CD4-positive, alpha-beta T cell treated with Interleukin-1 beta for 1 hour (primary cell): ENCODE data around the gene MTX1.
"Not testable (repeated sequence)": the region's sequence is repeated elsewhere in the genome, so short reads cannot be mapped to it uniquely, and the experiment has no call there.

Experiments
- DNase-seq, 2 donors: peaks; one replicate each; pipeline ENCODE4 v3.0.0-alpha.2; 2020 to 2022

The MTX1 gene

DNA sequence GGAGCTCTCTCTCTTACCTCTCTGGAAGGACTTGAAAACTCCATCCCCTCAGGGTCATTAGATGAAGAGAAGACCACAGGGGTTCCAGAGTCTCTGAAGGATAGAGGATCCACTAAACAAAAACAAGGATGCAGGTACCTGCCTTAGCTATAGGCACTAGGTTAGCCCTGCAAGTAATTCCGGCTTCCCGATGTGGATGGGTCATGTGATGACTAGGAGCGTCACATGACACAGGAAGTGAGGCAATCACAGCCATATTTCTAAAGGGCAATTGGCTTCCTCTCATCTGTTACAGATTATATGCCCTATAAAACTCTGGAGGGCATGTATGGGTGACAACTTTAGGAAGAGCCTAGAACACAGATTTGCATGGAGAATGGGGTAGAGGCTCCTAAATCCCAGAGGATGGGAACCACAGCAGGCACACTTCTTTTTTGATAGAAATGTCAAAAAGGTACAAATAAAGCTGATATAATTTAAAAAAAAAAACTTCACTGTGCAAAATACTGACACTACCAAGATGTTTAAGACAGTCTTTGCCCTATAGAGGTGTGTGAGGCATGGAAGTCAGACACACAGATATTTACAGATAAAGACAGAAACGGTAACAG, 32.7 kb downstream of the MTX1 start:
- peak; percentile 73 to 81 for DNase-seq

DNA sequence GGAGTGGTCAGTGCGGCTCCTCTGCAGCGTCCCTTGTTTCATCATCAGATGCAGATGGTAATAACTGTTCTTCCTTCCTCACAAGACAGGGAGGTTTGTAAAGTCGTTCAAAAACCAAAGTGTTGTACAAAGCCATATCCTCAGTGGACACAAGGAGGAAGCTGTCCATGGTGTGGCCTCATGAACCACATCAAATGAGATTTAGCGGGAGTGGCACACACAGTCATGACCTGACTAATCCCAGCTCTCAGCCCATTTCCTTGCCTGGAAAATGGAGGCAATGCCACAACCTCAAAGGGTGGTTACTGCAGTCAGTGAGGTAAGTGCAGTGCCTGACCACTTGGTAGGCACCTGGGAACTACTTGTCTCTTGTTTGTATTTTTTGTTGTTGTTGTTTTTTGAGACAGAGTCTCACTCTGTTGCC, 33.4 kb downstream of the MTX1 start:
- DNase-seq = peak in 1 of 2 donors; percentile 40

DNA sequence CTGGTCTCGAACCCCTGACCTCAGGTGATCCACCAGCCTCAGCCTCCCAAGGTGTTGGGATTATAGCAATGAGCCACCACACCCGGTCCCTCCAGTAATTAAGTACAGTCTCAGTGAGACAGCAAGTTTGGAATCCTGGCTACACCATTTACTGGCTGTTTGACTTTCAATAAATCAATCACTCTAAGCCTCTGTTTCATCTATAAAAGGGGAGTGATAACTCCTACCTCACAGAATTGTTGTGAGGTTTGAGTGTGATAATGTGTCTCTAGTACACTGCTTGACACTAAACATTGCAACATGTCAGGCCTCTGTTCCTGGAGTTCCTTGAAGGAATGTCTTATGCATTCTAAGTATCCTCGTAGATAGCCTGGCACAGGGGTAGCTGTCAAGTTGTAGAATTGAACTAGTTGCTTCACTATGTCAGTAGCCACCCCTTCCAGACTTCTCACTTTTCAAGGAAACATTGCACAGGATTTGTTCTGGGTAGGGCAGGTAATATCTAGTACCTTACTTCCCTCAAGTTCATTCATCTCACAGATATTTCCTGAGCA, 34.4 kb downstream of the MTX1 start:
- DNase-seq = no peak

DNA sequence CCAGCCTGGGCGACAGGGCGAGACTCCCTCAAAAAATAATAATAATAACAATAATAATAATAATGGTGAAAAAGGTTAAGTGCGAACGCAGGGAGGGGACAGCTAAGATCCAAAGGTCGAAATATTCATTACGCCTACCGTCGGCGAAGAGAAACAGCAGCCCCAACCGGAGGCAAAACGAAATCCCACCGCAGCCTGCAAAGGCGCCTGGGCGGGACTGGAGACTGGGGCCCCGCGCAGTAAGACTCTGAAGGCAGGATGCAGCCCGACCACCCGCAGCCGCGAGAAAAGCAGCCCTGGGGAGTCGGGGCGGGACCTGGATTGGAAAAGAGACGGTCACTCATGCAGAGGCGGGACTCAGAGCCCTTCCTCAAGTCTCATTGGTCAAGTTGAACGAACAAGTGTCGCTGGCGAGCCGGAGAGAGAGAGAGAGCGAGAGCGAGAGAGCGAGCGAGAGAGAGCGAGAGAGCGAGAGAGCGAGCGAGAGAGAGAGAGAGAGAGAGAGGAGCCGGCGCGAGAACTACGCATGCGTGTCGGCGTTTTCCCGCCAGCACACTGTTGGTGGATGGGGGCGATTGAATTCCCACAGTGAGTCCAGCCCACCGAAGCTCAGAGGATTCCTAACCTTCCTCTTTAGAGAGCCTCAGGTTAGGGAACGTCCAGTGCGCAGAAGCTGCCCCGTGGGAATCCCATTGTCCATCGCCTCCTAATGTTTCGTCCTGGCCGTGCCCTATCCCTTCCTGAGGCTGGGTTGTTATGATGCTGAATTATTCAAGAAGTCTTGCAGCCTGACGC, 36.1 kb downstream of the MTX1 start:
- DNase-seq = peak; percentile 96 to 97

DNA sequence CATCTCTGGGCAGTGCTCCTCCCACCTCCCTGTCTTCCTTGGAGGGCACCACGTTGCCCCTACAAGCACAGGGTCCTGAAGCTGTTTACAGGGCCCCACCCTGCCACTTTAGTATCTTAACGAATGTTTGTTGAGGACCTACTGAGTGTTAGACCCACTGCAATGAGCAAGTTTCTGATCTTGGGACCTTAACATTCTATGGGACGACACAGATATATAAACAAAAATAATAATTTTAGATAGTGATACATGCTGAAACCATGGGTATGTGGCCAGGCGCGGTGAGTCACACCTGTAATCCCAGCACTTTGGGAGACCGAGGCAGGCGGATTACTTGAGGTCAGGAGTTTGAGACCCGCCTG, 36.6 kb downstream of the MTX1 start:
- peak in 1 of 2 donors; percentile 21 for DNase-seq

DNA sequence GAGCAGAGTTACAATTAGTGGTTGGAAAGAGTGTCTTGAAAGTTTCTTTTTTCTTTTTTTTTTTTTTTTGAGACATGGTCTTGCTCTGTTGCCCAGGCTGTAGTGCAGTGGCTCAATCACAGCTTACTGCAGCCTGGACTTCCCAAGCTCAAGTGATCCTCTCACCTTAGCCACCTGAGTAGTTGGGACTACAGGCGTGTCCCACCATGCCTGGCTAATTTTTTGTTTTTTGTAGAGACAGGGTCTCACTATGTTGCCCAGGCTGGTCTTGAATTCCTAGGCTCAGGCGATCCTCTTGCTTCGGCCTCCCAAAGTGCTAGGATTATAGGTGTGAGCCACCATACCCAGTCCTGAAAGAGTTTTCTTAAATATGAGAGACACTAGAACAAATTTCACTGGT, 38.3 kb downstream of the MTX1 start:
- not testable (repeated sequence) for DNase-seq

DNA sequence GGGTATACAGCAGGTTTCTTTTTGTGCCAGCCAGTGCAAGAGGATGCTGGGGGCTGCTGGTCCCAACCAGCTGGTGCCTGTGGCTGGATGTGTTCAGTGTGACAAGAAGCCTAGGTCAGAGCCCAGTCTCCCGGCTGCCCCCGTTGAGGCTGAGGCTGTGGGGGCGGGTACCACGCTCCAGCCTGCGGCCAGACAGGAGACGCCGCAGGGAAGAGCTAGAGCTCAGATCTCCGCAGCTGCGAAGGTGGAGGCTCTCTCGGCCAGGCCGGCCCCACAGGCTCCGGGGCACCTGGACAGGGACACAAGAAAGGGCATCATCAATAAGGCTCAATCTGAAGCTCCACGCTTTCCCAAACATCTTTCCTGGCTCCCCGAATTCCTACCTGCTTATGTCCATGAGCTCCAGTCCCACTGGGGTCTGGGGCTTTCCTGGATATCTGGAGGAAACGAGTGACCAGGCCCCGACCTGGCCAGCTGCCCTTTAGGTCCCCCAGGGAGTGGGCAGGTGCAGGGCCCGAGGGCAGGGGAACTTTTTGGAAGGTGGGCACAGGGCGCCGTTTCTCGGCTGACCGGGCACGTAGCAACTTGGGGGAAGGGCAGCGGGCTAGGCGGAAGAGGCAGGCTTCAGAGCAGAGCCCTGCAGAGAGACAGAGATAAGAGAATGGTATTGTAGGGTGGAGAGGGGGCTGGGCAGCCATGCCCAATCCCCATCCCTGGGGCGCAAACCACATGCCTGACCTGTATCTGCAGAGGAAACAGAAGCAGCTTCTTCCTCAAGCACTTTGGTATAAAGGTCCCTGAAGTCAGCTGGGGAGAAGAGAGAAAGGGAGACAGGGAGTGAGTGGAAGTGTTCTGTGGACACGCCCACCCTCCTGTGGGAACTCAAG, 39.4 kb downstream of the MTX1 start:
- DNase-seq = no peak

DNA sequence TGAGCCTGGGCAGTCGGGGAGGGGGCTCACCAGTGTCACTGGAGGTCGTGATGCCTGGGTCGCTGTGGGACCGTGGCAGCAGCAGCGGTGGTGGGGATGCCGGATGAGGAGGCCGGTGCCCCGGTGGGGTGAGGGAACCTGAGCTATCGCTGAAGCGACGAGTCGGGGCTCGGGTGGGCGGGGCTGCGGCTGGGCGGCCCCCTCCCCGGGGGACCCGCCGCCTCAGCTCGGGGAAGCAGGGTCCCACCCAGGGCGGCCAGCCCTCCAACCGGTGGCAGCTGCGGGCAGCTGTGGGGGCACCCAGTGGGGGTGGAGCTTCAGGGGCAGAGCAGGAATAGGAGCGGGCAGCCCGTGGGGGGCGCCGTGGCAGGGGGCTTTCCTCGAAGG, 41.7 kb downstream of the MTX1 start:
- DNase-seq = no peak

DNA sequence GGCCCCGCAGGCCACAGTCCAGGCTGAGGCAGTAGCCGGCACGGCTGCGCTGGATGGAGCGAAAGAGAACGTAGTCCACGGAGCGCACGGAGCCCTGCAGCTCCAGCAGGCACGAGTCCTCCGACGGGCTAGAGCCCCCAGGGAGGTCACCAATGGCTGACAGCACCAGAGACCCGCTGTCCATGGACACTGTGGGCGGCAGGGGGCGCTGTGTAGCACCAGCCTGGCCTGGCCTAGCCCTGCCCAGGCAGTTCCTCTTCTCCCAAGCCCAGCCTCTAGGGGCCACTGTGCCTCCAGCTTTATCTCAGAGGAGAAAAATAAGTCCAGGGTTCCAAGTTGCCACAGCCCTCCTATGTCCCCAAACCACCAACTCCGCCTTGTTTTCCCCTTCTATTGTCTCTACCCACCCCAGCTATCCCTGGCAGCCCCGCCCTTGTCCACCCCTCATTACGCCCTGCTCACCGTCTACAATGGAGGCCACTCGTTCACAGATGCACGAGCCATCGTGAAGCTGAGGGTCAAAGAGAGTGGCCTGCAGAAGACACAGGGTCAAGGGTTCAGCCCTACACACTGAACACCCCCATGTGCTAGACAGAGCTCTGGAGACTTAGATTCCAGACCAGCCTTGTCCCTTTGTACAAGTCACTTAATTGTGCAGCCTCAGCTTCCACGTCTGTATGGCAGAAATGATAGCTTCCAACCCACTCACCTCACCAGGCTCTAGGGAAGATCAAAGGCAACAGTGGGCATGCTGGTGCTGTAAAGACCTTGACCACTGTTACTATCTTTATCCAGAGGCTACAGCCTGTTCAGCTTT, 42.3 kb downstream of the MTX1 start:
- DNase-seq = peak; percentile 94 to 95

DNA sequence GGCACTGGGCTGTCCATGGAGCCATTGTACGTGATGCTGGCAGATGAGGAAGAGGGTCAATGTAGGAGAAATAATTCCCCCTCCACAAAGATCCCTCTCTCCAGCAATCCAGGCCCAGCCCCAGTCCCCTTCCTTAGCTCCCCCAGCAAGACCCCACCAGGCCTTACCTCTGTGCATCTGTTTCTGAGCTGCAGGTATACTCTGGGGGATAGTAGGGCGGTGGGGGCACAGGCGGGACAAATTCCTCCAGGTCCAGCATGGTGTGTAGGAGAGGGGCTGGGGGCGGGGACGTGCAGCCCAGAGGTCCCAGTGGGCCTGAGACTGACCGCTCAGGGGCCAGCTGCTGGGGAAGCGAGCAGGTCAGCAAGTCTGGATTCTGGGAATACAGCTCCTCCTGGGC, 43.1 kb downstream of the MTX1 start:
- no peak for DNase-seq

DNA sequence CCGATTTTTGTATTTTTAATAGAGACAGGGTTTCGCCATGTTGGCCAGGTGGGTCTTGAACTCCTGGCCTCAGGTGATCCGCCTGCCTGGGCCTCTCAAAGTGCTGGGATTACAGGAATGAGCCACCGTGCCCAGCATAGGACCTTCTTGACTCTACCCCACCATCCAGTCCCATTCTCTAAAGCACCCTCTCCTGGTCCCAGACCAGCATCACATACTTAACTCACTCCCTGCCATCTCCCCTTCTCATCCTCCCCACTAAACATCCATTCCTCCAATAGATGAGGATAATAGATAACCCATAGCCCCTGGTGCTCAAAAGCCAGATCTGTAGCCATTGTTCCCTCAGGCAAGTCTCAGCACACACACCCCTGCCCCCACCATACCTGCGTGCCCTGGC, 44.7 kb downstream of the MTX1 start:
- DNase-seq = no peak

DNA sequence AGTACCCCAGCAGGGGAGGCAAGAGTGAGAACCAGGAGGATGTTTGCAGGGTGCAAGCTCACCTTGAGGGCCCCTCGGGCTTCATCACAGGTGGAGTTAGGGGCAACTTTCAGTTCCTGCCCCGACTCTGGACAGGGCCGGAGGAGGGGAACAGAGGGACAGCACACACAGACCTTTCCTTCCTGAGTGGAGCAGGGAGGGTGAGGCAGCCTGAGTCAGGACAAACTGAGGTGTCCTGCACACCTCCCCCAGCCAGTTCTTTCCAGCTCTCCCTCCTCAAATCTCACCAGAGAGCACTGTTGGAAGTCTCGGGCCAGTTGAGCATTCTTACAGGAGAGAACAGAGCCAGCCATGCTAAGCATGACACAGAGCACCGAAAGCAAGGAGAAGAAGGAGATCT, 45.3 kb downstream of the MTX1 start:
- no peak for DNase-seq

DNA sequence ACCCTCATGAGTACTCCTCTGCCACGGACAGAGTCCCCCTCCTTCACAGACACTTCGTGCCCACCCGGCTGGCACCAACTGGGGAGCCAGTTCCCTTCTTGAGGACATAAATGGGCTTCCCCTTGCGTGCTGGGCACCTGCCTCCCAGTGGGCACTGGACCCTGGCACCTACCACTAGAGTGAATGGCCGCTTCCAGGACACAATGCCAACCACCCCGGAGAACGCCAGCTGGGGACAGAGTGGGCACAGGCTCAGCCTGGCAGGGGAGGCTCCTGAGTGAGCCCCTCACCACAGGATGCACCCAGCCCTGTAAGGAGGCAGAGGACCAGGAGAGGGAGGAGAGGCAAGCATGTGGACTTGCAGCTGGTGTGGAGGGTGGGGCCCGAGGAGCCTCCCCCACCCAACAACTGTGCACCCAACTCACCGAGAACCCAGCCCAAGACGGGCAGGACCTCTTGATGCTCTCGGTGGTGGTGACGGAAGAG, 45.8 kb downstream of the MTX1 start:
- no peak for DNase-seq

DNA sequence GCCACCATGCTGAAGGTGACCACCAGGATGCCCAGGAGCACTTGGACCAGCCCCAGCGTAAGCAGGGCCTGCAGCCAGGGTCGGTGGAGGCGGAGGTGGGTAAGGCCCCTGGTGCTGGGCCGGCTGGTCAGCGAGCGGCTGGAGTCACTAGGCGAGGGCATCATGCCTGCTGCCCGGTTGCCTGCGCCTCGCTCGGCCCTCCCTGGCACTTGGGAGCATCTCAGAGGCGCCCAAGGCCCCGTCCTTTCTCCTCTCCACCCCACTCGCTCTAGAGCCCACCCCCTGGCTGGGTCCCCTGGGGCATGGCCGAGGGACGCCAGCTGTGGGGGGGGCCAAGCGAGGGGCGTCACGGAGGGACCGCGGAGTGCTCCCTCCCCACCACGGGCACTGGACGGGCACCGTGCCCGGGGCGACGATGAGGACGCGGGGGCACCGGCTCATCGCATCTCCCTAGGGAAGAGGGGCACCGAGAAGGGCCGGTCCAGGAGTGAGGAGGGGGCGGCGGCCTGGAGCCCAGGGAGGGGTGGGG, 46.3 kb downstream of the MTX1 start:
- DNase-seq = no peak

DNA sequence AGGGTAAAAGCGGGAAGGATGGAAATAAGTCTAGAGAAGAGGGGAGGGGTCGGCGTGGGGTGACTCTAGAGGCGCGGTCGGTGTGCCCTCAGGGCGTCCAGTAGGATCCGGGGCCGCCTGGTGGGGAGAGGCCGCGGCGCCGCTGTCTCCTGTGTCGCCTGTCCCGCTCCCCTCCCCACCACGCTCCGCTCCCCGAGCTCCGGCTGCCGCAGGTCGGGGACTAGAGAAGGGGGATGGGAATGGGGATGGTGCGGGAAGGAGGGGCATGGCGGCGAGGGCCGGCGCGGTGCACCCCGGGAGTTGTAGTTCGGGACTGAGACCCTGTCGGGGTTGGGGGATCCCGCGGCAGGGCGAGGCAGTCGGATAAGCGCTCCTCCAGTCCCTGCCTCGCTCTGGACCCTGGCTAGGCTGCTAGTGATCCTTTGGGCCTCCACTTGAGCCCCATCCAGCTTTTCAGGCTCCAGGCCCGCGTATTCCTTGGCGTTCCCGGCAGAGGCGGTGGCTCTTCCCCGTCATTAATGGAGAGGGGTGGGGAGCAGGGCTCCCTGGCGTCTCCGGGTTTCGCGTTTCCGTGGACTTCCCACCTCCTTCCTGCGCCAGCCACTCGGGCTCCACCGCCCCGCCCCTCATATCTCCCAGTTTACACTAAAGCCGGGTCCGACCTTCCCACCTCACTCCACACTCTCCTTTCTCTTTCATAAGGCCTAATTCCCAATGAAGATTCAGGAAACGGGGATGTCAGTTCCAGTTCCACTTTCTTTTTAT, 46.9 kb downstream of the MTX1 start, which contains the start of gene ENTREP3:
TSS of gene ENTREP3 (minus strand) at position 241 of the 765 bp plus-strand sequence. CDS start 606 bp downstream, outside the sequence.
- DNase-seq = peak; percentile 77 to 82

DNA sequence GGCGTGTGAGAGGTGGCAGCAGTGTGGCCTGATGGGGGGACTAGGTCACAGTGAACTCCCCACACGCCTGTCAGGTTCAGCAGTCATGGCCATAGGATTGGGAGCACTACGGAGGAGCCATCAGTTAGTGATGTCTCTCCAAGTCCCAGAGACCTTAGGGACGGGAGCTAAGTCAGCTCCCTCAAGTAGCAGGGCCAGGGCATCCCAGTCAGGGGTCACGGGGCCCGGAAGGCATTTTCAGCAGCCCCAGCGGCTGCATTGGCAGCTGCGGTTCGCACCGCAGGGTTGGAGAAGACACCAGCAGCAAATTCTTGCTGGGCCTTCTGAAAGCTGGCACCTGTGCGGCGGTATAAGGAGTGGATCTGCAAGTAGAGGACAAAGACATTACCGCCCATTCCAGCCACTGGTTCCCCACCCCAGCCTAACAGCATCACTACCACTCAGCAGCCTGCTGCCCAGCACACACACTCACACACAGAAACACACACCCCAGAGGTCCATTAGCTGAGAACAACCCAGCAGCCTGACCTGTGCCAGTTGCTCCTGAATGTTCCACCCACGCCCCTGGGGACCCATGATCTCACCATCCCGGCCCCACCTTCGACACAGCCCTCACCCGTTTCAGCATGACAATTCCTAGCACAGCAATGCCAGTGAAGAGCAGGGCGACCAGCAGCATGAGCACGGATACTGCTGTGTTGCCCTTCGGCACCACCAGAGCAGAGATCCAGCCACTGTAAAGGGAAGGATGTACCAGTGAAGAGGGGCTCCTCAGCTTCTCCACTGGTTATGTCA, 47.8 kb downstream of the MTX1 start:
- no peak for DNase-seq

DNA sequence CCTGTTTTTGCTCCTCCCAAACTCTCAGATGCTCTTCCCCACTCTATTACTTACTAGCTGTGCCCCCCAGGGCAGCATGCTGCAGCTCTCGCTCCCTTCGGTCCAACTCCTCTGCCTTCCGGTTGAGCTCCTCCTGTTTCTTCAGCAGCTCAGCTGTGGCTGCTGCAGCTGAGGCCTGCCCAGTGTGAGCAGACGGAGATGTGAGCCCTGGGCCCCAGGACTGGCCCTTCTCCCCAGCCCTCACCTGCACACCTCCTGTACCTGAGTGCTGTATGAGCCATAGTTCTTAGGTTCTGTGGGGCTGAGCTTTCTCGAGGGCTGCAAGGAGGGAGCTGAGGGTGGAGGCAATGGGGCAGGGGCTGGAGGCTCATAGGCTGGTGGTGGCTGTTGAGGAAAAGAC, 51.8 kb downstream of the MTX1 start:
- DNase-seq = no peak

DNA sequence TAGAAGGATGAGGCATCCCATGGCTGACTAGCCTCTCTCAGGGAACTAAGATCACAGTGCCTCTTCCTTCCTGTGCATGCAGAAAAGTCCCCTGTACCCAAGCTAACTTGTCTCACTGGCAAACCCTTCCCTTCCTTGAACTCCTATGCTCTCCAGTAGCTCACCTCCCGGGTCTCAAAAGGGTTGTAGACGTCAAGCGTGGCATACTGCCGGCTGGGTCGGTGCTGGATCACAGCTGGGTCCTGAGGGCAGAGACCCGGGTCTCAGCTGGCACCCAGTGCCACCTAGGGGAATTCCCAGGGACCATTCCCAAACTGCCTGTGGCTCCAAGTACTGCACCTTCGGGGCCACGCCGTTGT, 53.0 kb downstream of the MTX1 start:
- DNase-seq = no peak

DNA sequence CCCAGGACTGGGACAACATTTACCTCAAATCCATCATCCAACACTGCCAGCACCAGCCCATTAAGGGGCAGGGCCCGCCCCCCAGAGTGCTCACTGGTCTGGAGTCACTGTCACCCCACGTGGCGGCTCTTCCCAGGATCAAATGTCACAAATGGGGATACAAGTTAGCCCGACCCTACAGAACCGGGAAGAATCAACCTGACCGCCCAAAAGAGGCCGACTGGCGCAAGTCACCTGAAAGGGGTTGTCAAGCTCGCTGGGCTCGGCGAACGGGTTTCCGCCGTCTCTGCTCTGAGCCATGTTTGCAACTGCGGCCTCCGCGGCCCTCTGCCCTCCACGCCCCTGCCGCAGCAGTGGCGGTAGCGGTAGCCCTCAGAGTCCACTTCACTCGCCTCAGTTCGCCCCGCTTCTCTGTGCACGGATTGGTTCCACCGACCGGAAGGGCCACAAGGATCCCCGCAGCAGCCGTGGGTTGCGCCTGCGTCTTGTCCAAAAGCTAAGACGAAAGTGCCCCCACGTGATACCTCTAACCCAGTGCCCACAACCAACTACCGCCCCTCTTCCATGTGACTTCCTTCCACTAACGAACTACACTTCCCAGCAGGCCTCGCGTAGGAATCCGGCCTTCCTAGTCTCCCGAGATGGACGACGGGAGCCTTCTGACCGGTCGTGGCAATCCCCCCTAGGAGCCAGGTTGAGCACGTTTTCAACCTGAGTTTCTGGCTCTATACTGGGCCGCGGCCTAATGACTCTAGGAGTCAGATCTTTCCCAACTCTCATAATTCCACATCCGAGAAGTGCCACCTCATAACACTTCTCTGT, 53.6 kb downstream of the MTX1 start, which contains the start of gene SCAMP3:
TSS of gene SCAMP3 (minus strand) at position 509 of the 822 bp plus-strand sequence. CDS start at position 300, 209 bp downstream.
- peak; percentile 90 to 91 for DNase-seq
